Central memory CD8-positive, alpha-beta T cell (primary cell): ENCODE results near the gene NUP133.

Source experiments
- ATAC-seq: fragments of 150-1000 bp; cut with Tn5 transposase; replicated peaks from 2 replicates; pipeline ENCODE4 v1.10.0; 2022; ENCODE audit warnings: mild to moderate bottlenecking, moderate FRiP score, moderate number of reproducible peaks; ENCODE audit not compliant: poor library complexity, severe bottlenecking; ENCODE audit errors: extremely low read depth
- DNase-seq, 2 donors: peaks; one replicate each; pipeline ENCODE4 v3.0.0; 2021; ENCODE audit warnings: low spot score in 2 of 2
- H3K27ac Mint-ChIP-seq: one replicate; pipeline ENCODE4 v1.8.0; 2022; ENCODE audit warnings: low read depth, mild to moderate bottlenecking, moderate library complexity, mixed read lengths
- H3K27me3 Mint-ChIP-seq: one replicate; pipeline ENCODE4 v1.8.0; 2022; ENCODE audit warnings: mixed read lengths
- H3K36me3 Mint-ChIP-seq: one replicate; pipeline ENCODE4 v1.8.0; 2022; ENCODE audit warnings: mild to moderate bottlenecking, moderate library complexity, mixed read lengths; ENCODE audit not compliant: insufficient read depth
- H3K4me1 Mint-ChIP-seq: one replicate; pipeline ENCODE4 v1.8.0; 2022; ENCODE audit warnings: mixed read lengths
- H3K4me3 Mint-ChIP-seq: one replicate; pipeline ENCODE4 v1.8.0; 2022; ENCODE audit warnings: mild to moderate bottlenecking, moderate library complexity, mixed read lengths
- H3K9me3 Mint-ChIP-seq: one replicate; pipeline ENCODE4 v1.8.0; 2022; ENCODE audit warnings: mixed read lengths

The NUP133 gene

DNA sequence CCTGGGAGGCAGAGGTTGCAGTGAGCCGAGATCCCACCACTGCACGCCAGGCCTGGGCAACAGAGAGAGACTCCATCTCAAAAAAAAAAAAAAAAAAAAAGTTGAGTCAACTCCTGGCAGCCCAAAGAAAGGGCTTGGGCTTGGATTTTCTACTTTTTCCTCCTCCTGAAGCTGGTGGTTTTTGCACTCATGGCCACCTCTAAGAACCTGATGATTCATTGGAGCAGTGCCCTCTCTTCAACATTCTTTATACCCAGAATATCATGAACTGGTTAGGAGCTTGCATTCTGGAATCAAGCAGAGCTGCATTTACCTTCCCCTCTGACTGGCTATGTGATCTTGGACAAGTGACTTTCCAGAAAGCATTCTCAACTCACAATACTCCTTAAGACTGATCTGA, 70.7 kb downstream of the NUP133 start:
- Mint-ChIP-seq H3K9me3 (no peaks in the 10 kb centered on the region), H3K27me3 (peaks cover 38% of the 10 kb centered on the region), H3K36me3 (peaks cover 18% of the 10 kb centered on the region), H3K4me3 (no peak overlapping the region), H3K27ac (no peak overlapping the region), H3K4me1 (no peaks in the 10 kb centered on the region)
- no peak for ATAC-seq
- DNase-seq = no peak

DNA sequence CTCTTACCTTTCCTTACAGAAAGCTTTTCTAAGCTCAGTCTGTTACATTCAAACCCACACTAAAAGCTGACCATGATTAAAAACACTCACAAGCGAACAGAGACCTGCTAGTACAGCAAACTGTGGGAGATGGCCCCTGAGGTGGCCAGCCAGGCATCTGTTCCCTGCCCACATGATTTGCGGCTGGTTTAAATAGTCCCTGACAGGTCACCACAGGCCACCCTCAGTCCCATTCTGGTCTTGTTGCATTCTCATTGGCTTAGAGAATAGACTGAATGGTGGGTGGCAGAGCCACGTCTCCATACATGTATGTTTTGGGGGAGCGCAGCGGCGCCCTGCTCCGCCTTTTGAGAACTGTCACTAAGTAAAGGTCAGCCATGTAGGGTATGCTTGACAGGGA, 71.9 kb downstream of the NUP133 start:
- no peak overlapping the region for H3K27ac Mint-ChIP-seq
- DNase-seq = no peak
- H3K9me3 Mint-ChIP-seq = no peaks in the 10 kb centered on the region
- H3K4me1 Mint-ChIP-seq = peaks cover 9% of the 10 kb centered on the region
- H3K36me3 Mint-ChIP-seq = peaks cover 12% of the 10 kb centered on the region
- H3K27me3 Mint-ChIP-seq = peaks cover 49% of the 10 kb centered on the region
- H3K4me3 Mint-ChIP-seq = no peak overlapping the region
- no peak for ATAC-seq

DNA sequence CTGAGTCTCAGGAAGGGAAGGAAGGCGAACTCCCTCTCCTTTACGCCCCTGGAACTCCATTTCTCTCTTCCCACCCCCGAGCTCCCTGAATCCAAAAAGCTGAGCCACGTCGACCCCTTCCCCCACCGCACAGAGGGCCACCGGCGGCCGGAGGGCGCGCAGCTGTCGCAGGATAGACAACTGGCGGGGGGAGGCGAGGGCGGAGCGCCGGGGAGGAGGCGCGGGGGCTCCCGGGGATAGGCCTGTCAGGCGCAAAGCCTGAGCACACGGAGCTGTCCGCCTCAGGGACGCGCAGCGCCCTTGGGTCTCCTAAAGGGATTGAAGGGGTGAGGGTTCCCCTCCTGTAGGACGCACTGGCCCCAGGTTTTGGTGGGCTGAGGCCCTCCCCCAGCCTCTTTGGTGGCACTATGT, 73.5 kb downstream of the NUP133 start:
- Mint-ChIP-seq H3K9me3 (no peaks in the 10 kb centered on the region), H3K4me1 (peaks cover 18% of the 10 kb centered on the region), H3K27ac (no peak overlapping the region), H3K27me3 (peaks cover 64% of the 10 kb centered on the region), H3K36me3 (peaks cover 4% of the 10 kb centered on the region), H3K4me3 (no peak overlapping the region)
- ATAC-seq (no peak), DNase-seq (no peak)

DNA sequence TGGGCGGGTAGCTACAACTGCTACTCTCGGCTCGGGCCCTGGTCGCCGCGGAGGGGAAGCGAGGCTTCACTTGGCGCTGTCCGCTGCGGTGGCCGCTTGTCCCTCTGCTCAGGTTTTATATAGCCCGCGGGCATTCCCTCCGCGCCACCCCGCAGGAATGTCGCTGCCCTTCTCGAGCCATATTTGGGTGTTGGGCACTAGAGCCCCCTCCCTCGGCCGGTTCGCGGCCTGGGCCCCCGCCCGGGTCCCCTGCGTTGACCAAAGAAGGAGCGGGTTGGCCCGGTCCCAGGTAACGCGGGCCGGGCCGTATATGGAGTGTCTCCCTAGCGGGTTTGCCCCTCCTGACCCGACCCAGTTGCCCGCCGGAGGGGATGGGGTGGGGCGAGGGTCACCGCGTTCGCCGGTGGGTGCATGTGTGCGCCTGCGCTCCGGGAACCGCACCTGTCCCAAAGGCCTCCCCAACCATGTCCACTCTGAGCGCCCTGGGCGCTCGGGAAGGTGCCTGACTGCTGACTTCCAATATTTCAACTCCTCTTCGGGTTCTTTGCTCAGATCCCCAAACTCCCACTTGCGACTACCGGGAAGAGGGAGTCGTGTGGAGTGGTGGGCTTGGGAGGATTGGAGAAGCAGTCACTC, 74.0 kb downstream of the NUP133 start, which contains the start of gene ACTA1:
Gene ACTA1 (minus strand): TSS at position 90 of the 636 bp plus-strand sequence. CDS start 979 bp downstream, outside the sequence.
- Mint-ChIP-seq H3K27me3 (peaks cover 68% of the 10 kb centered on the region), H3K36me3 (peaks cover 4% of the 10 kb centered on the region), H3K27ac (no peak within 1 kb of the TSS), H3K9me3 (no peaks in the 10 kb centered on the region), H3K4me1 (peaks cover 18% of the 10 kb centered on the region), H3K4me3 (no peak within 1 kb of the TSS)
- ATAC-seq (no peak), DNase-seq (no peak)

DNA sequence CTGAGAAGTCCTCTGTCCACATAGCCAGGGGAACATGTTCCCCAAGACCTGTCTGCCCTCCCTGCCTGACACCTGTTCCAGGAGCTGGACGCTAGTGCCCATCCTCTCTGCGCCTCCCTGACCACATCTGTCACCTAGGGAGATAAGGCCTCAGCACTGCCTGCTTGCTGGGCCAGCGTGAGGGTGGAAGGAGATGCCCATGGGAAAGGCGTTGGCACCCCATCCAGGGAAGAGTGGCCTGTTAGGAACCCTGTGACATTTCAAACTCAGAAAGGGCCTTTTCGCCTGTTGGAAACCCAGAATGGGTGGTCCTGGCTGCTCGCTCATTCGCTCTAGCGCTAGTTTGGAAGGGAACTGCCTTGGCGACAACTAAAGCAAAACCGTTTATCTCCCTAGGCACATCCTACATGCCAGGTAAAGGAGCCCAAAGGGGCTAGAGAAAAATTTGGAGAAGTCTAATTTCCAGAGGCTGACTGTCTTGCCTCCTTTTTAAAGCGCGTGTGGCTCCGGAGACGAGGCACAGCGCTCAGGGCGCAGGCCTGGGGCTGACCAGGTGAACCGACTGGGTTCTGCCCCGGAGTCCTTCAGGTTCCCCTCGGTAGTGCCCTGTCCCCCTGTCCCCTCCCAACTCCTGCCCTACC, 74.7 kb downstream of the NUP133 start:
- Mint-ChIP-seq H3K27ac (no peak overlapping the region), H3K4me1 (peaks cover 18% of the 10 kb centered on the region), H3K9me3 (no peaks in the 10 kb centered on the region), H3K4me3 (no peak overlapping the region), H3K36me3 (peaks cover 4% of the 10 kb centered on the region), H3K27me3 (peaks cover 70% of the 10 kb centered on the region)
- DNase-seq = no peak
- ATAC-seq = no peak

DNA sequence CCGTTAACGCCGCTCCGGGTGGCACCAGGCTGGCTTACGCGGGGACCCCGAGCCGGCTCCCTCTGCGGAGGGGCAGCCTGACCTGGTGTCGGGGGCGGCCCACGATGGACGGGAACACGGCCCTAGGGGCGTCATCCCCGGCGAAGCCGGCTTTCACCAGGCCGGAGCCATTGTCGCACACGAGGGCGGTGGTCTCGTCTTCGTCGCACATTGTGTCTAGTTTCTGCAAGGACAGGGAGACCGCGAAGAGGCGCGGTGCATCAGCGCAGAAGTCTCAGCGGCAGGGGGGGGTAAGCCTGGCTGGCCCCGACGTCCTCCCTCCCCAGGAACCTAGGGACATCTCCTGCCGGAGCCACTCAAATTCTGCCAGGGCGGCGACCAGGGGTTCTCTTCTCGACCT, 75.2 kb downstream of the NUP133 start:
- peaks cover 76% of the 10 kb centered on the region for H3K27me3 Mint-ChIP-seq

DNA sequence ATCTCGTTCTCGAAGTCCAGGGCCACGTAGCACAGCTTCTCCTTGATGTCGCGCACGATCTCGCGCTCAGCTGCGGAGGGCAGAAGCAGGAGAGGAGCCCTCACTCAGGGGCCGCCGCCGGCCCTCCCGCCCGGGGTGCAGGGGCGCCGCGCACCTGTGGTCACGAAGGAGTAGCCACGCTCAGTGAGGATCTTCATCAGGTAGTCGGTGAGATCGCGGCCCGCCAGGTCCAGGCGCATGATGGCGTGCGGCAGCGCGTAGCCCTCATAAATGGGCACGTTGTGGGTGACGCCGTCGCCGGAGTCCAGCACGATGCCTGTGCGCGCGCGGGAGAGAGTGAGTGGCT, 76.1 kb downstream of the NUP133 start:
- Mint-ChIP-seq H3K36me3 (peaks cover 4% of the 10 kb centered on the region), H3K27ac (no peak overlapping the region), H3K27me3 (peaks cover 83% of the 10 kb centered on the region), H3K4me1 (peaks cover 18% of the 10 kb centered on the region), H3K9me3 (no peaks in the 10 kb centered on the region), H3K4me3 (peak overlapping the region; percentile 77)
- DNase-seq = no peak
- ATAC-seq = no peak

More for the DNA sequence above, 75.2 kb downstream of the NUP133 start:
- ATAC-seq = no peak
- H3K27ac Mint-ChIP-seq = no peak overlapping the region
- peaks cover 18% of the 10 kb centered on the region for H3K4me1 Mint-ChIP-seq
- H3K9me3 Mint-ChIP-seq = no peaks in the 10 kb centered on the region
- no peak for DNase-seq
- peaks cover 4% of the 10 kb centered on the region for H3K36me3 Mint-ChIP-seq
- no peak overlapping the region for H3K4me3 Mint-ChIP-seq

DNA sequence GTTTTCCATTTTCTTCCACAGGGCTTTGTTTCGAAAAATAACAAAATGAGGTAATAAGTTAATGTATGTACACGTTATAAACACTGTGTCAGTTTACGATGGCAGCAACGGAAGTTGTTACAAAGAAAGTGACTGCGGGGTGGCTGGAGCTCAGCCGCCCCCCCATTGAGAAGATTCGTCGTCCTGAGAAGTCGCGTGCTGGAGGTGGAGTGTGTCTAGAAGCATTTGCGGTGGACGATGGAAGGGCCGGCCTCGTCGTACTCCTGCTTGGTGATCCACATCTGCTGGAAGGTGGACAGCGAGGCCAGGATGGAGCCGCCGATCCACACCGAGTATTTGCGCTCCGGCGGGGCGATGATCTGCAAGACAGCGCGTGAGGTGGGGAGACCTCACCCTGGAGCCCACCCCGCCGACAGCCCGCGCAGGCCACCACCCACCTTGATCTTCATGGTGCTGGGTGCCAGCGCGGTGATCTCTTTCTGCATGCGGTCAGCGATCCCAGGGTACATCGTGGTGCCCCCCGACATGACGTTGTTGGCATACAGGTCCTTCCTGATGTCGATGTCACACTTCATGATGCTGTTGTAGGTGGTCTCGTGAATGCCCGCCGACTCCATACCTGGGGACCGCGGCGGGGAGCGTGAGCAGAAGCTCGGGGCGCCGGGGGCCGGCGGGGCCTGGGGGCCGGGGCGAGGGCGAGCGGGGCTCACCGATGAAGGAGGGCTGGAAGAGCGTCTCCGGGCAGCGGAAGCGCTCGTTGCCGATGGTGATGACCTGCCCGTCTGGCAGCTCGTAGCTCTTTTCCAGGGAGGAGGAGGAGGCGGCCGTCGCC, 76.6 kb downstream of the NUP133 start:
- Mint-ChIP-seq H3K27me3 (peaks cover 84% of the 10 kb centered on the region), H3K27ac (no peak overlapping the region), H3K9me3 (no peaks in the 10 kb centered on the region), H3K36me3 (peaks cover 4% of the 10 kb centered on the region), H3K4me1 (peaks cover 18% of the 10 kb centered on the region), H3K4me3 (peak overlapping the region; percentile 77)
- ATAC-seq = no peak
- no peak for DNase-seq

DNA sequence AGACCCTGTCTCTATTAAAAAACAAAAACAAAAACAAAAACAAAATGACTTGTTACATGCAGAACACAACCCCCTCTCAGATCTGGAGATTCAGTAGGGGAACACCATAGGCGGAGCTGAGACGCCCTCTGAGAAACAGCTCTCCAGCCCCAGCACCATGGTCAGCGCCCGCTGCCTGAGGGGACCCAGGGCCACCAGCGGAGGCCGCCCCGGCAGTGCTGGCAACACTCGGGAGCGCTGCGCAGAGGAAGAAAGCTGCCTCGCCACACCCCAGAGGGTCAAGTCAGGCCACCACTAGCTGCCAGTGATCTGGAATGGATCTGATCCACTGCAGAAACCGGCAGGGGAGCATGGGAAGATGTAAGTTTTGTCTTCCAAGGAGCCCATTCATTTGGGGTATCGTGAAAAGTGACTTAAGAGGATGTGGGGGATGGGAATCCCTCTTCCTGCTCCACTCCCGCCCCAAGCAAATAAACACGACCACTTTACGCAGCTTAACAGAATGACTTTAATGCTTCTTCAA, 77.3 kb downstream of the NUP133 start:
- Mint-ChIP-seq H3K36me3 (peaks cover 1% of the 10 kb centered on the region), H3K4me3 (peak overlapping the region; percentile 77), H3K27ac (no peak overlapping the region), H3K4me1 (peaks cover 18% of the 10 kb centered on the region), H3K9me3 (no peaks in the 10 kb centered on the region), H3K27me3 (peaks cover 87% of the 10 kb centered on the region)
- ATAC-seq (no peak), DNase-seq (no peak)

DNA sequence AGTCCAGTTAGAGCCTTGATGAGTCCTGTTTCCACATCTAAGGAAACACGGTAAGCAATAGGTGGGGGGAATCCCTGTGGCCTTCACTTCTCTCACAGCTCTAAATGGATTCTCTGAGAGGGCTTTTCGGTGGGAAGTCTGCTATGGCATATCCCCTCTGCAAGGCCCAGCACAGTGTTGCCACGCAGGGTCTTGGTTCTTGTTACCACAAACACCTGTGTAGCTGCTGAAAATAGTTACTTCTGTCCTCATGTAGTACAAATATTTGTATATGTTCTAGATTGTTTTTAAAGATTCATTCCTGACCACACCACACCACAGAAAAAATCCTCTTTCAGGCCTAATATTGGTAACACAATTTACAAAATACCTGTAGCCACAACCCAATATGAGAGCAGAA, 79.9 kb downstream of the NUP133 start:
- Mint-ChIP-seq H3K9me3 (no peaks in the 10 kb centered on the region), H3K27me3 (peaks cover 82% of the 10 kb centered on the region), H3K27ac (no peak overlapping the region), H3K36me3 (peaks cover 1% of the 10 kb centered on the region), H3K4me3 (no peak overlapping the region), H3K4me1 (peaks cover 18% of the 10 kb centered on the region)
- DNase-seq (no peak), ATAC-seq (no peak)

DNA sequence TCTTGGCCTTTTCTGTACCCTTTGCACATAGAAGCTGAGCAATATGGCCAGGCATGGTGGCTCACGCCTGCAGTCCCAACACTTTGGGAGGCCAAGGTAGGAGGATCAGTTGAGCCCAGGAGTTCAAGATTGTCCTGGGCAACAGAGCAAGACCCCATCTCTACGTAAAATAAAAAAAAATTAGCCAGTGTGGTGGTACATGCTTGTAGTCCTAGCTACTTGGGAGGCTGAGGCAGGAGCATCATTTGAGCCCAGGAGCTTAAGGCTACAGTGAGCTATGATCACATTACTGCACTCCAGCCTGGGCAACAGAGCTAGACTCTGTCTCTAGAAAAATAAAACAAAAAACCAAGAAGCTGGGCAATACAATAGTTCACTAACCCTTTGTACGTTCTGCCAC, 80.6 kb downstream of the NUP133 start:
- Mint-ChIP-seq H3K27me3 (peaks cover 78% of the 10 kb centered on the region), H3K9me3 (no peaks in the 10 kb centered on the region), H3K4me3 (no peak overlapping the region), H3K4me1 (peaks cover 18% of the 10 kb centered on the region), H3K27ac (no peak overlapping the region), H3K36me3 (peaks cover 1% of the 10 kb centered on the region)
- no peak for DNase-seq
- no peak for ATAC-seq

DNA sequence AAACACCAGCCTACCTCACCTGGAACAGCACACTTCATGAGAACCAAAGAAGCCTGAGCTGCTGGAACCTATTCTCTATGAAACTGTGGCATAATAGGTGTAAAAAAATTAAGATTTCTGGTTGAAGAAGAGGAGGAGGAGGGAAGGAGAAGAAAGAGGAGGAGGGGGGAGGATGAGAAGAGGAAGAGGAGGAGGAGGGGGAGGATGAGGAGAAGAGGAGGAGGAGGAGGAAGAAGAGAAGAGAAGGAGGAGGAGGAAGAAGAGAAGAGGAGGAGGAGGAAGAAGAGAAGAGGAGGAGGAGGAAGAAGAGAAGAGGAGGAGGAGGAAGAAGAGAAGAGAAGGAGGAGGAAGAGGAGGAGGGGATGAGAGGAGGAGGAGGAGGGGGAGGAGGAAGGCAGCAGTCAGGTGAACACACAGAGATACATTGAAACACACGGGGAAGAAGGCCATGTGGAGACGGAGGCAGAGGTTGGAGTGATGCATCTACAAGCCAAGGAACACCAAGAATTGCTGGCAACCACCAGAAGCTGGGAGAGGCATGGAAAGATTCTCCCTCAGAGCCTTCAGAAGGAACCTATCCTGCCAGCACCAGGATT, 82.5 kb downstream of the NUP133 start:
- Mint-ChIP-seq H3K9me3 (no peaks in the 10 kb centered on the region), H3K4me1 (peaks cover 4% of the 10 kb centered on the region), H3K4me3 (no peak overlapping the region), H3K27ac (no peak overlapping the region), H3K36me3 (no peaks in the 10 kb centered on the region), H3K27me3 (peaks cover 70% of the 10 kb centered on the region)
- no peak for ATAC-seq
- DNase-seq = no peak
